Activated CD4-positive, alpha-beta memory T cell treated with anti-CD3 and anti-CD28 coated beads for 36 hours (primary cell): Measurements from ENCODE around the gene ATP1A3. TPM values are rescaled to one million over a fixed set of nuclear protein-coding genes. Genes with fewer than 3 reads are reported as not detected.
"Not testable (repeated sequence)": the region's sequence is repeated elsewhere in the genome, so short reads cannot be mapped to it uniquely, and the experiment has no call there.

Experiments used
- CTCF ChIA-PET: fragments of 350-600 bp; sonication (Branson Sonifier 250); formaldehyde crosslinking; loops from one replicate; lab custom pipeline; 2021; ENCODE audit warnings: antibody characterized with exemption, inconsistent platforms; lab: Charles Lee
- POLR2A ChIA-PET: fragments of 350-600 bp; sonication (Branson Sonifier 250); formaldehyde crosslinking; loops from one replicate; lab custom pipeline; 2021; ENCODE audit warnings: antibody characterized with exemption; lab: Charles Lee
- DNase-seq: peaks from one replicate; pipeline ENCODE4 v3.0.0-alpha.2; 2020
- H3K27ac Mint-ChIP-seq: one replicate; pipeline ENCODE4 v1.8.0; 2021; ENCODE audit warnings: mixed read lengths
- H3K27me3 Mint-ChIP-seq: one replicate; pipeline ENCODE4 v1.8.0; 2021; ENCODE audit warnings: mixed read lengths
- H3K36me3 Mint-ChIP-seq: one replicate; pipeline ENCODE4 v1.8.0; 2021; ENCODE audit warnings: mixed read lengths
- H3K4me1 Mint-ChIP-seq: one replicate; pipeline ENCODE4 v1.8.0; 2021; ENCODE audit warnings: low read depth, mixed read lengths
- H3K4me3 Mint-ChIP-seq: one replicate; pipeline ENCODE4 v1.8.0; 2021; ENCODE audit warnings: mild to moderate bottlenecking, mixed read lengths
- H3K9me3 Mint-ChIP-seq: one replicate; pipeline ENCODE4 v1.8.0; 2021; ENCODE audit warnings: mixed read lengths
- intact Hi-C: fragments of 100-400 bp; cut with micrococcal nuclease; formaldehyde crosslinking; loops from one replicate; pipeline ENCODE4 v1.15.1; 2023
- total RNA-seq, 2 experiments: library from RNA; stranded (reverse); gene quantifications; one replicate each; pipeline ENCODE4 v1.2.3, GENCODE V29; 2021

Gene ATP1A3
- total RNA-seq, 2 experiments from 2014 or later = 0.64 to 0.85 TPM

- H3K4me3 Mint-ChIP-seq = no peak overlapping the region
- H3K9me3 Mint-ChIP-seq = no peaks in the 10 kb centered on the region
- DNase-seq = peak; percentile 64
- H3K36me3 Mint-ChIP-seq = no peaks in the 10 kb centered on the region
- H3K27me3 Mint-ChIP-seq = peaks cover 11% of the 10 kb centered on the region
- H3K4me1 Mint-ChIP-seq = no peaks in the 10 kb centered on the region
- H3K27ac Mint-ChIP-seq = no peak overlapping the region
- ChIA-PET CTCF (interaction anchor here (0.6 to 2.3 kb wide), 12 partner anchors 10 to 234 kb away, joined by 3 to 8 read pairs (median 4); partner anchors contain the start of genes RABAC1 and ZNF574), POLR2A (no interaction called here)
- intact Hi-C loops = no loop called here
These were observed 34.5 kb upstream of the ATP1A3 start for GRCh38 chr19:42028304-42029216.

- DNase-seq = no peak
- Mint-ChIP-seq H3K27me3 (peaks cover 7% of the 10 kb centered on the region), H3K36me3 (no peaks in the 10 kb centered on the region), H3K4me1 (no peaks in the 10 kb centered on the region), H3K4me3 (no peak overlapping the region), H3K27ac (no peak overlapping the region), H3K9me3 (no peaks in the 10 kb centered on the region)
- POLR2A ChIA-PET = no interaction called here
- CTCF ChIA-PET = interaction anchor here (0.7 to 4.2 kb wide), 3 partner anchors 10 to 1033 kb away, joined by 3 to 14 read pairs (median 6); no protein-coding TSS in a partner anchor
- intact Hi-C loops = no loop called here
These were observed 30.6 kb upstream of the ATP1A3 start for GRCh38 chr19:42024622-42025111.

GRCh38 chr19:42023943-42024260 is 29.9 kb upstream of the ATP1A3 start:
- ChIA-PET POLR2A (no interaction called here), CTCF (interaction anchor here (0.7 to 4.2 kb wide), 4 partner anchors 11 to 1032 kb away, joined by 3 to 14 read pairs (median 5); no protein-coding TSS in a partner anchor)
- Mint-ChIP-seq H3K4me1 (no peaks in the 10 kb centered on the region), H3K9me3 (no peaks in the 10 kb centered on the region), H3K36me3 (no peaks in the 10 kb centered on the region), H3K27me3 (peaks cover 7% of the 10 kb centered on the region), H3K4me3 (no peak overlapping the region), H3K27ac (no peak overlapping the region)
- DNase-seq = no peak
- intact Hi-C loops = no loop called here

- H3K4me1 Mint-ChIP-seq = no peaks in the 10 kb centered on the region
- CTCF ChIA-PET = interaction anchor here (0.7 to 4.2 kb wide), 3 partner anchors 12 to 24 kb away, joined by 3 to 14 read pairs (median 4); no protein-coding TSS in a partner anchor
- H3K4me3 Mint-ChIP-seq = no peak overlapping the region
- intact Hi-C loops = no loop called here
- DNase-seq = peak; percentile 46
- H3K27me3 Mint-ChIP-seq = peaks cover 7% of the 10 kb centered on the region
- H3K9me3 Mint-ChIP-seq = no peaks in the 10 kb centered on the region
- no peaks in the 10 kb centered on the region for H3K36me3 Mint-ChIP-seq
- POLR2A ChIA-PET = no interaction called here
- H3K27ac Mint-ChIP-seq = no peak overlapping the region
These were observed 29.3 kb upstream of the ATP1A3 start for GRCh38 chr19:42023121-42023942.

GRCh38 chr19:42022616-42023015 is 28.6 kb upstream of the ATP1A3 start:
- Mint-ChIP-seq H3K4me1 (no peaks in the 10 kb centered on the region), H3K27ac (no peak overlapping the region), H3K9me3 (no peaks in the 10 kb centered on the region), H3K36me3 (no peaks in the 10 kb centered on the region), H3K4me3 (no peak overlapping the region), H3K27me3 (peaks cover 8% of the 10 kb centered on the region)
- CTCF ChIA-PET = interaction anchor here (0.7 to 1.2 kb wide), 2 partner anchors 18 to 23 kb away, joined by 3 to 4 read pairs; no protein-coding TSS in a partner anchor
- intact Hi-C loops = no loop called here
- POLR2A ChIA-PET = no interaction called here
- DNase-seq = no peak

GRCh38 chr19:42021185-42021584 is 27.2 kb upstream of the ATP1A3 start:
- Mint-ChIP-seq H3K27me3 (peaks cover 11% of the 10 kb centered on the region), H3K9me3 (no peaks in the 10 kb centered on the region), H3K27ac (no peak overlapping the region), H3K4me3 (no peak overlapping the region), H3K4me1 (no peaks in the 10 kb centered on the region), H3K36me3 (no peaks in the 10 kb centered on the region)
- ChIA-PET POLR2A (no interaction called here), CTCF (interaction anchor here (1.3 kb wide), 1 partner anchor 14 kb away, joined by 8 read pairs; no protein-coding TSS in a partner anchor)
- no peak for DNase-seq
- intact Hi-C loops = no loop called here

- Mint-ChIP-seq H3K27ac (no peak overlapping the region), H3K9me3 (no peaks in the 10 kb centered on the region), H3K4me1 (no peaks in the 10 kb centered on the region), H3K4me3 (no peak overlapping the region), H3K27me3 (peaks cover 7% of the 10 kb centered on the region), H3K36me3 (no peaks in the 10 kb centered on the region)
- ChIA-PET POLR2A (no interaction called here), CTCF (interaction anchor here (1.1 kb wide), 1 partner anchor 16 kb away, joined by 4 read pairs; no protein-coding TSS in a partner anchor)
- DNase-seq = no peak
- intact Hi-C loops = no loop called here
These were observed 24.6 kb upstream of the ATP1A3 start for GRCh38 chr19:42018503-42019193.

- Mint-ChIP-seq H3K4me3 (no peak overlapping the region), H3K36me3 (no peaks in the 10 kb centered on the region), H3K9me3 (no peaks in the 10 kb centered on the region), H3K4me1 (no peaks in the 10 kb centered on the region), H3K27me3 (peaks cover 7% of the 10 kb centered on the region), H3K27ac (no peak overlapping the region)
- intact Hi-C loops = no loop called here
- DNase-seq = no peak
- CTCF ChIA-PET = no interaction called here
- POLR2A ChIA-PET = no interaction called here
These were observed 23.0 kb upstream of the ATP1A3 start for GRCh38 chr19:42017040-42017439.

- CTCF ChIA-PET = interaction anchor here (0.7 kb wide), 2 partner anchors 17 to 22 kb away, joined by 3 read pairs; no protein-coding TSS in a partner anchor
- intact Hi-C loops, H3K4me3 Mint-ChIP-seq, H3K4me1 Mint-ChIP-seq, H3K27ac Mint-ChIP-seq, POLR2A ChIA-PET, H3K27me3 Mint-ChIP-seq, H3K9me3 Mint-ChIP-seq, DNase-seq, H3K36me3 Mint-ChIP-seq: not testable (repeated sequence)
These were observed 18.7 kb upstream of the ATP1A3 start for GRCh38 chr19:42012747-42013146.

- DNase-seq = no peak
- Mint-ChIP-seq H3K27ac (no peak overlapping the region), H3K9me3 (no peaks in the 10 kb centered on the region), H3K4me1 (no peaks in the 10 kb centered on the region), H3K4me3 (no peak overlapping the region), H3K27me3 (peaks cover 3% of the 10 kb centered on the region), H3K36me3 (no peaks in the 10 kb centered on the region)
- intact Hi-C loops = no loop called here
- POLR2A ChIA-PET = no interaction called here
- CTCF ChIA-PET = interaction anchor here (1.0 to 2.2 kb wide), 2 partner anchors 24 to 186 kb away, joined by 3 to 6 read pairs; no protein-coding TSS in a partner anchor
These were observed 16.5 kb upstream of the ATP1A3 start for GRCh38 chr19:42010245-42011126.

GRCh38 chr19:42006569-42006968 is 12.5 kb upstream of the ATP1A3 start:
- intact Hi-C loops = no loop called here
- POLR2A ChIA-PET = no interaction called here
- H3K36me3 Mint-ChIP-seq = no peaks in the 10 kb centered on the region
- no peak for DNase-seq
- H3K27ac Mint-ChIP-seq = no peak overlapping the region
- no peak overlapping the region for H3K4me3 Mint-ChIP-seq
- H3K27me3 Mint-ChIP-seq = peaks cover 12% of the 10 kb centered on the region
- no peaks in the 10 kb centered on the region for H3K4me1 Mint-ChIP-seq
- no peaks in the 10 kb centered on the region for H3K9me3 Mint-ChIP-seq
- CTCF ChIA-PET = no interaction called here
